Kidney (tissue), 14 donors: Measurements from ENCODE around the gene TMEM255B. TPM values are rescaled to one million over a fixed set of nuclear protein-coding genes. Genes with fewer than 3 reads are reported as not detected.
A peak's percentile ranks its signal among the peaks of the same experiment; 100 is the strongest.

Experiments
- DNase-seq, 5 donors: peaks; one replicate each; pipeline ENCODE4 v3.0.0-alpha.2; 2013 to 2020
- FAIRE-seq: peaks from 2 replicates; lab custom pipeline; 2012; peaks lifted over from hg19 to GRCh38; lab: Jason Lieb, UNC
- H3K27ac ChIP-seq, 2 donors: one replicate each; pipeline ENCODE4 v1.7.0; 2013; ENCODE audit warnings: low read depth in 2 of 2, low read length in 2 of 2, inconsistent platforms in 1 of 2
- H3K27me3 ChIP-seq: one replicate; pipeline ENCODE4 v1.7.1; 2013; ENCODE audit warnings: low read length, inconsistent platforms; ENCODE audit not compliant: control insufficient read depth, insufficient read depth
- H3K36me3 ChIP-seq, 3 donors: one replicate each; pipeline versions ENCODE4 v1.7.0 to v1.7.1; 2013; ENCODE audit warnings: low read length in 3 of 3, control low read depth in 1 of 3, inconsistent platforms in 1 of 3; ENCODE audit not compliant: insufficient read depth in 3 of 3, control insufficient read depth in 2 of 3
- H3K4me1 ChIP-seq, 3 donors: one replicate each; pipeline versions ENCODE4 v1.7.0 to v1.7.1; 2013; ENCODE audit warnings: low read length in 3 of 3, inconsistent platforms in 1 of 3, low read depth in 1 of 3; ENCODE audit not compliant: control insufficient read depth in 2 of 3, insufficient read depth in 2 of 3
- H3K4me3 ChIP-seq, 3 donors: one replicate each; pipeline versions ENCODE4 v1.7.0 to v1.8.1; 2013; ENCODE audit warnings: low read length in 3 of 3, control low read depth in 1 of 3, inconsistent platforms in 1 of 3
- H3K9ac ChIP-seq, 3 donors: one replicate each; pipeline versions ENCODE4 v1.7.0 to v1.7.1; 2013; ENCODE audit warnings: low read length in 3 of 3, control low read depth in 1 of 3, inconsistent platforms in 1 of 3
- H3K9me3 ChIP-seq, 3 donors: one replicate each; pipeline versions ENCODE4 v1.7.0 to v1.7.1; 2013; ENCODE audit warnings: low read length in 3 of 3, control low read depth in 1 of 3, inconsistent platforms in 1 of 3; ENCODE audit not compliant: control insufficient read depth in 2 of 3, insufficient read depth in 1 of 3
- intact Hi-C: fragments of 100-400 bp; cut with DNase I; formaldehyde crosslinking; loops from one replicate; pipeline ENCODE4 v1.11.1; 2022
- polyA plus RNA-seq: library from polyadenylated mRNA; stranded (reverse); fragments of 350-450 nt; fragmentation: Illumina TruSeq; extraction: RNeasy Lipid Tissue Mini Kit (QIAGEN cat#74804); gene quantifications from one replicate; pipeline ENCODE4 v1.2.3, GENCODE V29; 2014; ENCODE audit warnings: low read depth, low replicate concordance; ENCODE audit not compliant: insufficient read depth
- total RNA-seq: library from RNA; stranded (reverse); fragmentation: NEBNext Ultra II Directional; extraction: Animal tissue kit (Norgen Biotek cat#: 25700); gene quantifications from one replicate; pipeline ENCODE4 v1.2.1, GENCODE V29; 2021
- TF ChIP-seq, protein P1 (sequence below): IDR thresholded peaks from 3 replicates; pipeline ENCODE4 v1.5.1; 2012; ENCODE audit warnings: mild to moderate bottlenecking, moderate library complexity, borderline replicate concordance; ENCODE audit not compliant: insufficient read depth; ENCODE audit errors: extremely low read depth
- donor health status: control.
- donor health status: control.
- donor health status: control.
- donor health status: control.
- donor health status: control.
- donor health status: DM: yes; HTN: yes; CAD: no.
- donor health status: Normal renal cell carcinoma (clear cell type).

Gene TMEM255B
- total and polyA plus RNA-seq, 2 donors from 2014 or later: 11.9 to 29.3 TPM

DNA sequence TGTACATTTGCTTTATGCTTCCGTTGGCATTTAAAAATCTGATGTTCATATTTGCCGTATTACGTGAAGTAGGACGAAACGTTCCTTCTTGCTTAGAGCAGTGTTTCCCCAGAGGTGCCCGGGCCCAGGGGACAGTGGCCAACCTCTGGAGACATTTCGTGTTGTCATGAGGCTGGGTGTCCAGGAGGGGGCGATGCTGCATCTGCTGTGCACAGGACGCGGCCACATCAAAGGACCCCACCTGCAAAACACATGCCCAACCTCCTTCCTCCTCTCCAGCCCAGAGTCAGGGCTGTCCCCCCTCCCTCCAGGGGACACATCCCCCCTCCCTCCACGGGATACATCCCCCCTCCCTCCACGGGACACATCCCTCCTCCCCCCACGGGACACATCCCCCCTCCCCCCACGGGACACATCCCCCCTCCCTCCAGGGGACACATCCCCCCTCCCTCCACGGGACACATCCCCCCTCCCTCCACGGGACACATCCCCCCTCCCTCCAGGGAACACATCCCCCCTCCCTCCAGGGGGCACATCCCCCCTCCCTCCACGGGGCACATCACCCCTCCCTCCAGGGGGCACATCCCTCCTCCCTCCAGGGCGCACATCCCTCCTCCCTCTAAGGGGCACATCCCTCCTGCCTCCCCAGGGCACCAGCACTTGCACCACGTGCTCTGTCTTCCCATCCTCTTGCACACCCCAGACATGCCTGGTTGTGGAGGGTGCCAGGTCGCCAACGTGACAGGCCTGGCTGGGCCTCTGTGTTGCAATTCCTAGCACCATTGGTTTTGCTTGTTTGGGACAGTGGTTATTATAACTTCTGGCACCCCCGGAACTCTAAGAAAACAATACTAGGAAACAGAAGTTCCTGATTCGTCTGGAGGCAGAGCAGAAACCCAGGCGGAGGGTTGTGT, 58.2 kb downstream of the TMEM255B start:
- no peaks in the 10 kb centered on the region for H3K27me3 ChIP-seq
- H3K4me3 ChIP-seq: no peak overlapping the region
- H3K36me3 ChIP-seq: no peaks in the 10 kb centered on the region
- intact Hi-C loops: no loop called here
- H3K9ac ChIP-seq: no peak overlapping the region
- no peak overlapping the region for H3K27ac ChIP-seq
- FAIRE-seq (no peak), DNase-seq (peak; percentile 90 to 94 (median 91))
- no peaks in the 10 kb centered on the region for H3K9me3 ChIP-seq
- TF ChIP-seq, protein P1, sequence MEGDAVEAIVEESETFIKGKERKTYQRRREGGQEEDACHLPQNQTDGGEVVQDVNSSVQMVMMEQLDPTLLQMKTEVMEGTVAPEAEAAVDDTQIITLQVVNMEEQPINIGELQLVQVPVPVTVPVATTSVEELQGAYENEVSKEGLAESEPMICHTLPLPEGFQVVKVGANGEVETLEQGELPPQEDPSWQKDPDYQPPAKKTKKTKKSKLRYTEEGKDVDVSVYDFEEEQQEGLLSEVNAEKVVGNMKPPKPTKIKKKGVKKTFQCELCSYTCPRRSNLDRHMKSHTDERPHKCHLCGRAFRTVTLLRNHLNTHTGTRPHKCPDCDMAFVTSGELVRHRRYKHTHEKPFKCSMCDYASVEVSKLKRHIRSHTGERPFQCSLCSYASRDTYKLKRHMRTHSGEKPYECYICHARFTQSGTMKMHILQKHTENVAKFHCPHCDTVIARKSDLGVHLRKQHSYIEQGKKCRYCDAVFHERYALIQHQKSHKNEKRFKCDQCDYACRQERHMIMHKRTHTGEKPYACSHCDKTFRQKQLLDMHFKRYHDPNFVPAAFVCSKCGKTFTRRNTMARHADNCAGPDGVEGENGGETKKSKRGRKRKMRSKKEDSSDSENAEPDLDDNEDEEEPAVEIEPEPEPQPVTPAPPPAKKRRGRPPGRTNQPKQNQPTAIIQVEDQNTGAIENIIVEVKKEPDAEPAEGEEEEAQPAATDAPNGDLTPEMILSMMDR: peak; percentile 77
- peaks cover 0 to 27% (median 0%) of the 10 kb centered on the region in 3 donors for H3K4me1 ChIP-seq

DNA sequence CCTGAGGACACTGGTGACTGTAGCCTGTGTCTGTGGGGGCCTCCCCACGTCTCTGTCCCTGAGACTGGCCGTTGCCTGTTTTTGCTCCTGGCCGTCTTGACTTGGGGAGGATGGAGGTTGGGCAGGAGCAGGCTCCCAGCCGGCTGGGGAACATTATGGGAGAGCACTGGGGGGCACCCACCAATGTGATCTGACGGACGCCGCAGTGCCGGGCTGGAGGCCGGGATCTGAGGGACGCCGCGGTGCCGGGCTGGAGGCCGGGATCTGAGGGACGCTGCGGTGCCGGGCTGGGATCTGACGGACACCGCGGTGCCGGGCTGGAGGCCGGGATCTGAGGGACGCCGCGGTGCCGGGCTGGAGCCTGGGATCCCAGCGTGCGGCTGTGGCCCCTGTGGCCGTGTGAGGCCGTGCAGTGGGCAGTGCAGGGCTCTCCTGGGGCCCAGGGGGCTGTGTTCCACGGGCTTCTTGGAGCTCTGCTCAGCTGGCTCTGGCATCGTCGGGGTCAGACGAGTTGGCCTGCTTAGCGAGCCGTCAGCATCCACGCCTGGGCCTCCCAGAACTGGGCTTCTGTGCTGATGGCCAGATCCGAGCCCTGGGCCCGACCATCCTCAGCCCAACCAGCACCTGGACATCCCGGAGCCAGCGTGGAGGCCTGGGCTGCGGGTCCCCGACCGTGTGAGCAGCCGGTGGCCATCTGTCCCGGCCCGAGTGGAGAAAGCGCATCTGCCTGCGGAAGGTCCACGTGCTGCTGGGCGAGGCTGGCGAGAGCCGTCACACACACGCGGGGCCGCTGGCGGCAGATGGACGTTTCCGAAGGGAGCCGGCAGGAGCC, 59.0 kb downstream of the TMEM255B start:
- TF ChIP-seq, protein P1: no peak
- no peaks in the 10 kb centered on the region for H3K9me3 ChIP-seq
- no peak for DNase-seq
- H3K9ac ChIP-seq: no peak overlapping the region
- intact Hi-C loops: no loop called here
- FAIRE-seq: no peak
- H3K27me3 ChIP-seq: no peaks in the 10 kb centered on the region
- peaks cover 0 to 27% (median 0%) of the 10 kb centered on the region in 3 donors for H3K4me1 ChIP-seq
- no peaks in the 10 kb centered on the region for H3K36me3 ChIP-seq
- peak overlapping the region in 1 of 2 donors; percentile 43 for H3K27ac ChIP-seq
- no peak overlapping the region for H3K4me3 ChIP-seq

GRCh38 chr13:113818700-113819295, 59.8 kb downstream of the TMEM255B start:
- no peak overlapping the region for H3K4me3 ChIP-seq
- no peak overlapping the region for H3K27ac ChIP-seq
- no peaks in the 10 kb centered on the region for H3K9me3 ChIP-seq
- H3K4me1 ChIP-seq: peaks cover 0 to 27% (median 0%) of the 10 kb centered on the region in 3 donors
- intact Hi-C loops: no loop called here
- no peaks in the 10 kb centered on the region for H3K27me3 ChIP-seq
- no peak overlapping the region for H3K9ac ChIP-seq
- DNase-seq: no peak
- TF ChIP-seq, protein P1: no peak
- no peak for FAIRE-seq
- H3K36me3 ChIP-seq: peaks cover 0 to 2% (median 0%) of the 10 kb centered on the region in 3 donors
